Measurements from ENCODE around the gene JUND.

Gene JUND

DNA sequence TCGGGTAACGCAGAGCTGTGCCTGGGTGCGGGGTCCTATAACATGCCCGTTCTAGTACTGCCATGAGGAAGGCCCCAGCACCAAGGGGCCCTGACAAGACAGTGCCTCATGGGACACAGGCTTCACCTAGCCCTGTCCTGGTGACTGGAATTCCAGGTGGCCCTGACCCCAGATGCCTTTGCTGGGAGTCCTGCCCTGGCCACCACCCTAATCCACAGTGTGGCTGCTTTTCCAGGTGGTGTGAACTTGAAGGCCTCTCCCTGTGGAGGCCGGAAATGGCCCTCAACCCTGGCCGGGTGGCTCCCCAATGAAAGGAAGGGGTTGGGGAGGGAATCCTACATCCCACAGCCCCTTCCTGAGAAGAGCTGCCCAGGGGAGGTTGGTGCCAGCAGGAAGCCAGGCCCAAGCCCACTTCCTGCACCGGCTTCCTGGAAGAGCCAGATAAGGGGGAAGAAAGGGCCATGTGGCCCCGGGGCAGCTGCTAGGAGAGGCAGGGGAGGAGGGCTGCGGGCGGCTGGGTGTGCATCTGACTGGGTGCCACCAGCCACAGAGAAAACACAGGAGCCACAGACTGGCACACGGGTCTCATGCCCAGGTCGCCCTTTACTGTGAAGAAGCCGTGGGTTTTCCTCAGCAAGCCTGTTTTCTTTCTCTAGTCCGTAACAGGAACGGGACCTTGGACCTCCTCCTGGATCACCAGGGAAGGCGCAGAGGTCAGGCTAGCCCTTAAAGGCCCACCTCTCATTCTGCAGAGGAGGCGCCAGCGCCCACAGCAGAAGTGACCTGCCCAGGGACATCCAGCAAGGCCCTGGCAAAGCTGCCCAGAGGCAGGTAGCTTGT is 36.8 kb upstream of the JUND start:
- no peak for DNase-seq (ENCODE audit: low read depth)
- TF ChIP-seq POLR2A (IDR thresholded peaks at IDR 0.05; ENCODE audit: extremely low read depth, insufficient read length) (no peak), MYC (IDR thresholded peaks at IDR 0.05; ENCODE audit: low read depth, low read length) (no peak)
- TF ChIP-seq, protein P1, sequence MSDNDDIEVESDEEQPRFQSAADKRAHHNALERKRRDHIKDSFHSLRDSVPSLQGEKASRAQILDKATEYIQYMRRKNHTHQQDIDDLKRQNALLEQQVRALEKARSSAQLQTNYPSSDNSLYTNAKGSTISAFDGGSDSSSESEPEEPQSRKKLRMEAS (IDR thresholded peaks at IDR 0.05; ENCODE audit: low read depth, low read length) = no peak
- TF ChIP-seq, protein P2, sequence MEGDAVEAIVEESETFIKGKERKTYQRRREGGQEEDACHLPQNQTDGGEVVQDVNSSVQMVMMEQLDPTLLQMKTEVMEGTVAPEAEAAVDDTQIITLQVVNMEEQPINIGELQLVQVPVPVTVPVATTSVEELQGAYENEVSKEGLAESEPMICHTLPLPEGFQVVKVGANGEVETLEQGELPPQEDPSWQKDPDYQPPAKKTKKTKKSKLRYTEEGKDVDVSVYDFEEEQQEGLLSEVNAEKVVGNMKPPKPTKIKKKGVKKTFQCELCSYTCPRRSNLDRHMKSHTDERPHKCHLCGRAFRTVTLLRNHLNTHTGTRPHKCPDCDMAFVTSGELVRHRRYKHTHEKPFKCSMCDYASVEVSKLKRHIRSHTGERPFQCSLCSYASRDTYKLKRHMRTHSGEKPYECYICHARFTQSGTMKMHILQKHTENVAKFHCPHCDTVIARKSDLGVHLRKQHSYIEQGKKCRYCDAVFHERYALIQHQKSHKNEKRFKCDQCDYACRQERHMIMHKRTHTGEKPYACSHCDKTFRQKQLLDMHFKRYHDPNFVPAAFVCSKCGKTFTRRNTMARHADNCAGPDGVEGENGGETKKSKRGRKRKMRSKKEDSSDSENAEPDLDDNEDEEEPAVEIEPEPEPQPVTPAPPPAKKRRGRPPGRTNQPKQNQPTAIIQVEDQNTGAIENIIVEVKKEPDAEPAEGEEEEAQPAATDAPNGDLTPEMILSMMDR (IDR thresholded peaks at IDR 0.05; ENCODE audit: low read depth, low read length) = no peak
- H3K4me3 ChIP-seq (ENCODE audit: low read depth, low read length) = no peak overlapping the region

DNA sequence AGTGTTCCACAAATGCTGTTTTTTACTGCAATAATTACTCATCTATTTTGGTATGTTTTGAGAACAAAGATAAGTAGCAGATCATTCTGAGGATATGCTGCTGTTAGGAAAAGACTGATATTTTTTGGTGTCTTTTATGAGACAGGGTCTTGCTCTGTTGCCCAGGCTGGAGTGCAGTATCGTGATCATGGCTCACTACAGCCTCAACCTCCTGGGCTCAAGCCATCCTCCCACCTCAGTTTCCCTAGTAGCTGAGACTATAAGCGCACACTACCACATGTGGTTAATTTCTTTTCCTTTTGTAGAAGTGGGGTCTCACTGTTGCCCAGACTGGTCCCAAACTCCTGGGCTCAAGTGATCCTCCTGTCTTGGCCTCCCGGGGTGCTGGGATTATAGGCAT is 32.0 kb upstream of the JUND start:
- no peak overlapping the region for H3K4me3 ChIP-seq (ENCODE audit: low read depth, low read length)
- TF ChIP-seq POLR2A (IDR thresholded peaks at IDR 0.05; ENCODE audit: extremely low read depth, insufficient read length) = no peak
- TF ChIP-seq, protein P1 (IDR thresholded peaks at IDR 0.05; ENCODE audit: low read depth, low read length) = no peak
- TF ChIP-seq, protein P2 (IDR thresholded peaks at IDR 0.05; ENCODE audit: low read depth, low read length) = no peak
- no peak for TF ChIP-seq MYC (IDR thresholded peaks at IDR 0.05; ENCODE audit: low read depth, low read length)
- DNase-seq (ENCODE audit: low read depth) = no peak

DNA sequence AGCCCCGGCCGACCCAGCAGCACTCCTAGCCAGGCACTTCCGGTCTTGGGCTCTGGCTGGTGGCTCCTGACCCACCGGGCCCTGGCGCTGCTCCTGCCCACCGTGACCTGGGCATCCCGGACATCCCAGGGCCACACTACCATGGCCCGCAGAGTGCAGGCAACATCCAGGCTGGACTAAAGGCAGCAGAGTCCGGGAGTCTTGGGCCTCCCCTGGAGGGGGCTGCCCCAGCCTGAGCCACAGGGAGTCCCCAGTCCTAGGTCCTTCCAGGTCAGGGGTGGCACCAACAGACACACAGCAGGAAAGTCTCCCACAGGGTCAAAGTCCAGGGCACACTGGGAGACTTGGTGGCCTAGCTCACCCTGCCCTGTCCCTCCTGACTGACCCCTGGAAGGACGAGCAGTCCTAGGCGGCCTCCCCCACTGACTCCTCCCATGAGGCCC is 30.7 kb upstream of the JUND start:
- TF ChIP-seq, protein P2 (IDR thresholded peaks at IDR 0.05; ENCODE audit: low read depth, low read length) = no peak
- TF ChIP-seq MYC (IDR thresholded peaks at IDR 0.05; ENCODE audit: low read depth, low read length) (no peak), POLR2A (IDR thresholded peaks at IDR 0.05; ENCODE audit: extremely low read depth, insufficient read length) (no peak)
- TF ChIP-seq, protein P1 (IDR thresholded peaks at IDR 0.05; ENCODE audit: low read depth, low read length) = no peak
- DNase-seq (ENCODE audit: low read depth) = no peak
- H3K4me3 ChIP-seq (ENCODE audit: low read depth, low read length) = no peak overlapping the region

DNA sequence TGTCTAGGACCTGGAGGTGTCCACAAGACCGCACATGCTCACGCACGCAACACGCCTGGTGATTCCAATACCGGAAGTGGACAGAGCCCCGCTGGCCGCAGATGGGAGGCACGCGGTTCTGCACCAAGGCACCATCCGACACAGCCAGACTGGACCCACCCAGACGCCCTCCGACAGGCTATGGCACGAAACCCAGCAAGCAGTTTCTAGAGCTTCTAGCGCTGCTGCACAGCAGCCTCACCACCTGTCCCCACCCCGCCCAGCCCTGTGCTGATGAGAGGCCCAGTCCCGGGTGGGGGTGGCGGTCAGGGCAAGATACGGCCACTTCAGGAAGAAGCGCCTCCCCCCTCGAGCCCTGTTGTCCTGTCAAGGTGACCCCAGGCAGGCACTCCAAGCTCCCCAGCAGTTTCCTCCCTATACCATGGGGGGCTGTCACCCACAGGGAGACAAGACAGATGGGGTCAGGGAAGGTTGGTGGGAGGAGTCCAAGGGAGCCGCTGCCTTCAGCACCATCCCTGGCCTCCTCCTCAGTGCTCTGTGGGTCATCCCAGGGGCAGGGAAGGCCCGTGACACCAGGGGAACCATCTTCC is 30.2 kb upstream of the JUND start:
- no peak overlapping the region for H3K4me3 ChIP-seq (ENCODE audit: low read depth, low read length)
- no peak for TF ChIP-seq MYC (IDR thresholded peaks at IDR 0.05; ENCODE audit: low read depth, low read length)
- TF ChIP-seq, protein P1 (IDR thresholded peaks at IDR 0.05; ENCODE audit: low read depth, low read length) = no peak
- TF ChIP-seq, protein P2 (IDR thresholded peaks at IDR 0.05; ENCODE audit: low read depth, low read length) = no peak
- TF ChIP-seq POLR2A (IDR thresholded peaks at IDR 0.05; ENCODE audit: extremely low read depth, insufficient read length) = no peak
- DNase-seq (ENCODE audit: low read depth) = no peak

DNA sequence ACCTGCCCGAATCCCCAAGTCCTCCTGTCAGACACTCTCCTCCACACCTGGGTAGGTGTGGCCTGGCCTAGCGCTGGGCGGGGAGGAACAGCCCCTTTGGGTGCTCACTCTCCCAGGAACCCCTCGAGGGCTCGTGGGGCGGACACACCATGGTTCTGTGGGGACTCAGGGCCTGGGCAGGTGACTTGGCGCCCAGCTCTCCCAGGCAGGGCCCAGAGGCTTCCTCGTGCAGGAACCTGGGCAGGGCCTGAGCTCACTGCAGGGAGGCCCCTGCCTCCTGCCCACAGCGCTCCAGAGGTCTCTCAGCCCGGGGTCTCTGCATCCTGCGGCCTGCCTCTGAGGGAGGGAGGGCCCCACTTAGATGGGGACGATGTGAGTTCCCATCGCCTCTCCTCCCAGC is 29.5 kb upstream of the JUND start:
- DNase-seq (ENCODE audit: low read depth) = no peak
- TF ChIP-seq POLR2A (IDR thresholded peaks at IDR 0.05; ENCODE audit: extremely low read depth, insufficient read length) (no peak), MYC (IDR thresholded peaks at IDR 0.05; ENCODE audit: low read depth, low read length) (no peak)
- TF ChIP-seq, protein P2 (IDR thresholded peaks at IDR 0.05; ENCODE audit: low read depth, low read length) = no peak
- TF ChIP-seq, protein P1 (IDR thresholded peaks at IDR 0.05; ENCODE audit: low read depth, low read length) = no peak
- H3K4me3 ChIP-seq (ENCODE audit: low read depth, low read length) = no peak overlapping the region

Data from NB4 (cell line).